ENCODE data around the gene SCFD2.

The SCFD2 gene

DNA sequence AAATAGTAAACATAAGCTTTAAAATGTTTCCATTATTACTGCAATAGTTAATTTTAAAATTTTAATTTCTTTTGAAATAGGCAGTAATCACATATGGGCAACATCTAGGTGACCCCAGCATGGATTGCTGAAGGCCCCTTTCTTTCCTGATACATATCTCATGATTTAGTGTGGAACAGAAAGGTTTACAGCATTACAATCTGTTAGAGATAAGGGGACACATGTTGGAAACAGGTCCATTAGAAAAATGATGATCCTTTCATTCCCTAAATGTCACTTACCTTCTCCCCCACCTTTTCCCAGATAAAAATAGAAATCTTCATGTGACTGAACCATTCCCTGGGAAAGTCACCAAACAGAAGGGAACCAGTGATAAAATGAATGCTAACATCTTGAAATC, 413.3 kb downstream of the SCFD2 start:
- H3K9me2 ChIP-seq (ENCODE audit: low read depth, low read length): no peaks in the 10 kb centered on the region
- no peaks in the 10 kb centered on the region for H3K79me2 ChIP-seq (ENCODE audit: insufficient read depth, low read length)
- TF ChIP-seq EZH2 (IDR thresholded peaks at IDR 0.05; ENCODE audit: borderline replicate concordance, low read length): no peak
- TF ChIP-seq CTCF (IDR thresholded peaks at IDR 0.05; ENCODE audit: low read length): no peak
- no peaks in the 10 kb centered on the region for H3K9me3 ChIP-seq (ENCODE audit: low read length)
- no peak overlapping the region for H3K27ac ChIP-seq (ENCODE audit: low read depth, low read length, poor library complexity, severe bottlenecking)
- no peak overlapping the region for H3K9ac ChIP-seq (ENCODE audit: low read length)
- no peak overlapping the region for H3K4me2 ChIP-seq (ENCODE audit: low read length)
- H4K20me1 ChIP-seq (ENCODE audit: insufficient read depth, low read length): no peaks in the 10 kb centered on the region
- no peaks in the 10 kb centered on the region for H3K27me3 ChIP-seq (ENCODE audit: insufficient read depth, low read length)
- no peaks in the 10 kb centered on the region for H3F3A ChIP-seq (ENCODE audit: insufficient read depth, low read length)
- no peak overlapping the region for H3K4me3 ChIP-seq (ENCODE audit: low read depth, low read length, poor library complexity, severe bottlenecking)
- no peaks in the 10 kb centered on the region for H3K36me3 ChIP-seq (ENCODE audit: insufficient read depth, low read length)
- H3K4me1 ChIP-seq (ENCODE audit: insufficient read depth, low read length, severe bottlenecking): no peaks in the 10 kb centered on the region
- H2AFZ ChIP-seq (ENCODE audit: low read length): no peak overlapping the region

DNA sequence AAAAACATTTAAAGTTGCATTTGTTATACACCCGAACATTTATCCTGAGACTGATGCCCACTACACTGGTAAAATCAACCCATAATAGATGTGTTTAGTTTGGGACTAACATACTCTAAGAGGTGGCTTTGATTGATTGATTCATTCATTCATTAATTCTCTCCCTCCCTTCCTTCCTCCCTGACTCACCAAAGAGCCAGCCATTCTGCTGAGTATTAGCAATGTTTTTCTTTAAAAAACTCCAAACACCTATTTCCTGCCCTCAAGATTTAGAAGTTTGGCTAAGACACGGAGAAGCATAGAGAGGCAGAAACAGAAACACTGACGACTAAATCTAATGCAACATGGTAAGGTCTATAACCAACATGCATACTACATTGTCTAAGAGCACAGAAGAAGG, 414.8 kb downstream of the SCFD2 start:
- Histone ChIP-seq H3K9me3 (ENCODE audit: low read length) (no peaks in the 10 kb centered on the region), H3K4me2 (ENCODE audit: low read length) (no peak overlapping the region), H3K27ac (ENCODE audit: low read depth, low read length, poor library complexity, severe bottlenecking) (no peak overlapping the region)

GRCh38 chr4:52950226-52950625, 415.6 kb downstream of the SCFD2 start:
- no peaks in the 10 kb centered on the region for H3K4me1 ChIP-seq (ENCODE audit: insufficient read depth, low read length, severe bottlenecking)
- no peak overlapping the region for H3K4me2 ChIP-seq (ENCODE audit: low read length)
- H4K20me1 ChIP-seq (ENCODE audit: insufficient read depth, low read length): no peaks in the 10 kb centered on the region
- H3K27me3 ChIP-seq (ENCODE audit: insufficient read depth, low read length): no peaks in the 10 kb centered on the region
- no peak overlapping the region for H3K27ac ChIP-seq (ENCODE audit: low read depth, low read length, poor library complexity, severe bottlenecking)
- no peak overlapping the region for H3K4me3 ChIP-seq (ENCODE audit: low read depth, low read length, poor library complexity, severe bottlenecking)
- TF ChIP-seq CTCF (IDR thresholded peaks at IDR 0.05; ENCODE audit: low read length): no peak
- no peak for TF ChIP-seq EZH2 (IDR thresholded peaks at IDR 0.05; ENCODE audit: borderline replicate concordance, low read length)
- H2AFZ ChIP-seq (ENCODE audit: low read length): no peak overlapping the region
- H3K9me3 ChIP-seq (ENCODE audit: low read length): no peaks in the 10 kb centered on the region
- no peaks in the 10 kb centered on the region for H3K36me3 ChIP-seq (ENCODE audit: insufficient read depth, low read length)
- no peaks in the 10 kb centered on the region for H3K9me2 ChIP-seq (ENCODE audit: low read depth, low read length)
- H3K79me2 ChIP-seq (ENCODE audit: insufficient read depth, low read length): no peaks in the 10 kb centered on the region
- no peaks in the 10 kb centered on the region for H3F3A ChIP-seq (ENCODE audit: insufficient read depth, low read length)
- H3K9ac ChIP-seq (ENCODE audit: low read length): no peak overlapping the region

More for the DNA sequence above, 414.8 kb downstream of the SCFD2 start:
- Histone ChIP-seq H3K36me3 (ENCODE audit: insufficient read depth, low read length) (no peaks in the 10 kb centered on the region), H4K20me1 (ENCODE audit: insufficient read depth, low read length) (no peaks in the 10 kb centered on the region), H2AFZ (ENCODE audit: low read length) (no peak overlapping the region), H3K9ac (ENCODE audit: low read length) (no peak overlapping the region), H3F3A (ENCODE audit: insufficient read depth, low read length) (no peaks in the 10 kb centered on the region), H3K27me3 (ENCODE audit: insufficient read depth, low read length) (no peaks in the 10 kb centered on the region), H3K4me3 (ENCODE audit: low read depth, low read length, poor library complexity, severe bottlenecking) (no peak overlapping the region), H3K9me2 (ENCODE audit: low read depth, low read length) (no peaks in the 10 kb centered on the region), H3K4me1 (ENCODE audit: insufficient read depth, low read length, severe bottlenecking) (no peaks in the 10 kb centered on the region), H3K79me2 (ENCODE audit: insufficient read depth, low read length) (no peaks in the 10 kb centered on the region)
- TF ChIP-seq EZH2 (IDR thresholded peaks at IDR 0.05; ENCODE audit: borderline replicate concordance, low read length): no peak
- TF ChIP-seq CTCF (IDR thresholded peaks at IDR 0.05; ENCODE audit: low read length): no peak
